Hematopoietic multipotent progenitor cell treated with erythropoietin and hydrocortisone succinate and interleukin-3 and kit ligand, for 15 days (in vitro differentiated cells): Measurements from ENCODE around the gene KDF1.
"Not testable (repeated sequence)": the region's sequence is repeated elsewhere in the genome, so short reads cannot be mapped to it uniquely, and the experiment has no call there.

Experiments used
- DNase-seq: peaks from one replicate; pipeline ENCODE4 v3.0.0-alpha.2; 2015; ENCODE audit warnings: low spot score

The KDF1 gene

DNA sequence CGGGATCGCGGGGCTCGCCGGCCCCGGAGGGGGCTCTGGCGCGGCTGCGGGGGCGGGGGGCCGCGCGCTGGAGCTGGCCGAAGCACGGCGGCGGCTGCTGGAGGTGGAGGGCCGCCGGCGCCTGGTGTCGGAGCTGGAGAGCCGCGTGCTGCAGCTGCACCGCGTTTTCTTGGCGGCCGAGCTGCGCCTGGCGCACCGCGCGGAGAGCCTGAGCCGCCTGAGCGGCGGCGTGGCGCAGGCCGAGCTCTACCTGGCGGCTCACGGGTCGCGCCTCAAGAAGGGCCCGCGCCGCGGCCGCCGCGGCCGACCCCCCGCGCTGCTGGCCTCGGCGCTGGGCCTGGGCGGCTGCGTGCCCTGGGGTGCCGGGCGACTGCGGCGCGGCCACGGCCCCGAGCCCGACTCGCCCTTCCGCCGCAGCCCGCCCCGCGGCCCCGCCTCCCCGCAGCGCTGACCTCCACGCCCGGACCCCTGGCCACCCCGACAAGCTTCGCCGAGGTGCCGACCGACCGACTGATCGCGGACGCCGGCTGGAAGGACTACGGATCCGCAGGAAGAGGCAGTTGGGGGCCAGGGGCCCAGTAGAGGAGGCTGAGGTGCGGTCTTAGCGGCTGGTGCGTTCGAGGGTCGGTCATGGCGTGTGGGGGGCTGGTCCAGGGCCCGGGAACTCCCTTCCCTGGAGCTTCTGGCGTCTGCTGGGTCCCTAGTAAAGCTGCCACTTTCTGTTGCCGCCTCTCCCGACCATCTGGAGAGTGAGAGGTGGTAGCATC lies 33.9 kb upstream of the KDF1 start:
- DNase-seq: no peak

DNA sequence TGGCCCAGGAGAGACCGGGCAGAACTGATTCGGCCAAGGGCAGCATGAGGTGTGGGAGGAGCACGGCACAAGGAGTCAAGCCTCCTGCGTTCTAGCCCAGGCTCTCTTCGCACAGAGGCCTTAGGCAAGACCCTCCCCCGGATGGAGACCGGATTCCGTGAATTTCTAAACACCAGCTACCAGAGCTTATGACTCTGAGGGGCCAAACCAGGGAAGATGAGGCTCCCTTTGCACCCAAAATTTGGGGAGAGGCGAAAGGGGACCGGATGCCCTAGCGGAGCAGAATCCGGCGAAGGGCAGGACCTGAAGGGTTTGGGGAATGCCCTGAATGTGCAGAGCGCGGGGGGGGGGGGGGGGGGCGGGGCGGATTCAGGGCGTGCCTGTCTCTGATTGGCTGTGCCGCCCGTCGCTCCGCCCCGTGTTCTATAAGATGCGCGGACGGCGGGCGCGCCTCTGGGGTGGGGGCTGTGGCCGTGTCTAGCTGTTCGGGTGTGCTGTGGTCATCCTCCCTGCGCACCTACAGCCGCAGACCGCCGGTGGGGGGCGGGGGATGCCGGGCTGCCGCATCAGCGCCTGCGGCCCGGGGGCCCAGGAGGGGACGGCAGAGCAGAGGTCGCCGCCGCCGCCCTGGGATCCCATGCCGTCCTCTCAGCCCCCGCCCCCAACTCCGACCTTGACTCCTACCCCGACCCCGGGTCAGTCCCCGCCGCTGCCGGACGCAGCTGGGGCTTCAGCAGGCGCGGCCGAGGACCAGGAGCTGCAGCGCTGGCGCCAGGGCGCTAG lies 33.2 kb upstream of the KDF1 start, which contains the start of gene TRNP1:
Gene TRNP1, plus strand, starts transcription at position 456 of the 783 bp plus-strand sequence. Its CDS starts 95 bp downstream, at position 551.
- peak; percentile 31 for DNase-seq

DNA sequence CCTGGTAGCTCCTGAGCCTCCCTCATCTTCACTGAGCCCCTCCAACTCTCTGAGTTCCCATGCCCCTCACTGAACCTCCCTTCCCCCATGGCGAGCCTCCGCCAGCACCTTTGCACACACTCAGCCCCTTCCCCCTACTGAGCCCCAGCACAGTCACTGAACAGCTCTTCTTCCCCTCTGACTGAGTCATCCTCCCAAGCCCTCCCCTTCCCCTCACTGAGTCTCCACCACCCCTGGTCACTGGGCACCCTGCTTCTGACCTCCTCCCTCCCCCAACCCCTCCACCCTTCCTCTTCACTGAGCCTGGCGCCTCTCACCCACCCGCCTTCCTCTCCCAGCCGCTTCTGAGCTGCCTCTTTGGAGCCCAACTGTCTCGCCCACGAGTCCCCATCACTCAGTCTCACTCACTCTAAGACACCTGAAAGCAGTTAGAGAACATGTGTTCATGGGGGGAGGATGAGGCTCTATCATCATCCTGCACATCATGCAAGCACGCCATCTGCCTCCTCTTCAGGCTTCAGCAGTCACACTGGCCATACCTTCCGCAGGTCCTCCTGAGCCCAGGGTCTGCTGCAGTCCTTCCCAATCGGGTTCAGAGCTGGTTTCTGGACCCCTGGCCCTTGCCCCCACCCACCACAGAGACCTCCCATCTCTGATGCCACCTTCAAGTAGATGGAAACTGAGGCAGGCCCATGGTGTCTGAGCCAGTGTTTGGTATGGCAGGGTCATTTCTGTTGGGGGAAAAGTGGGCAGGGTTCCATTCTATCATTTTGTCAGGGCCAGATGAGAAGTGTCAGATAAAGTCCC lies 31.2 kb upstream of the KDF1 start:
- no peak for DNase-seq

DNA sequence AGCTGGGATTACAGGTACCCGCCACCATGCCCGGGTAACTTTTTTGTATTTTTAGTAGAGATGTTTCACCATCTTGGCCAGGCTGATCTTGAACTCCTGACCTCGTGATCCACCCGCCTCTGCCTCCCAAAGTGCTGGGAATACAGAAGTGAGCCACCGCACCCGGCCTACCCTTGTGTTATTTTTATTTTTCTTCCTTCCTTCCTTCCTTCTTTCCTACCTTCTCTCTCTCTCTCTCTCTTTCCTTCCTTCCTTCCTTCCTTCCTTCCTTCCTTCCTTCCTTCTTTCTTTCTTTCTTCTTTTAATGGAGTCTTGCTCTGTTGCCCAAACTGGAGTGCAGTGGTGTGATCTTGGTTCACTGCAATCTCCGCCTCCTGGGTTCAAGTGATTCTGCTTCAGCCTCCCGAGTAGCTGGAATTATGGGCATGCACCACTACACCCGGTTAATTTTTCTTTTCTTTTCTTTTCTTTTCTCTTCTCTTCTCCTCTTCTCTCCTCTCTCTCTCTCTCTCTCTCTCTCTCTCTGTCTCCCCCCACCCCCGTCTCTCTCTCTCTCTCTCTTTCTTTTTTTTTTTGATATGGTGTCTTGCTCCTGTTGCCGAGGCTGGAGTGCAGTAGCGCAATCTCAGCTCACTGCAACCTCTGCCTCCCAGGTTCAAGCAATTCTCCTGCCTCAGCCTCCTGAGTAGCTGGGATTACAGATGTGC lies 29.3 kb upstream of the KDF1 start:
- DNase-seq: not testable (repeated sequence)

DNA sequence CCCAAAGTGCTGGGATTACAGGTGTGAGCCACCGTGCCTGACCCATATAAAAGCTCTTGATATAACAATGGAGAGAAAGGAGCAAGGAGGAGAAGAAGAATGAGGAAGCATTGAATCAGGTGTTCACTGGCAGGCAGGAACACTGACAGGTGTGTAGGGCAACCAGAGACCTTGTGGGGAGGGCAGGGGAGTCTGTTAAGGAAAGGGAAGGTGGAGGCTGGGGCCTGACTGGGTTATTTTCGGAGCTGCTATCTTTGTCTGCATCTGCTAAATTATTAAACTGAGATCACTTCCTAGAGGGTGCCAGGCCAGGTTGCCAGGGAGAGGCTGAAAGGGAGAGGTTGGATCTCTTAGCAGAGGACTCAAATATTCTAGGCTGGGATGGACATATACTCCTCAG lies 26.4 kb upstream of the KDF1 start:
- DNase-seq: no peak

DNA sequence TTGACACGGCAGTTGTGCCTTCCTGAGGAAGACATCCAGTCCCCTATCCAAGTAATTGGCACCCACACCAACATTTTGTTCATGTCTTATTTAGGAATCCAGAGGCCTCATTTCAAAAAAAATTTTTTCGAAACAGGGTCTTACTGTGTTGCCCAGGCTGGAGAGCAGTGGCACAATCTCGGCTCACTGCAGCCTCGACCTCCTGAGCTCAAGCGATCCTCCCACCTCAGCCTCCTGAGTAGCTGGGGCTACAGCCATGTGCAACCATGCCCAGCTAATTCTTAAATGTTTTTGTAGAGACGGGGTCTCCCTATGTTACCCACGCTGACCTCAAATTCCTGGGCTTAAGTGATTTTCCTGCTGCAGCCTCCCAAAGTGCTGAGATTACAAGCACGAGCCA lies 24.0 kb upstream of the KDF1 start:
- no peak for DNase-seq

DNA sequence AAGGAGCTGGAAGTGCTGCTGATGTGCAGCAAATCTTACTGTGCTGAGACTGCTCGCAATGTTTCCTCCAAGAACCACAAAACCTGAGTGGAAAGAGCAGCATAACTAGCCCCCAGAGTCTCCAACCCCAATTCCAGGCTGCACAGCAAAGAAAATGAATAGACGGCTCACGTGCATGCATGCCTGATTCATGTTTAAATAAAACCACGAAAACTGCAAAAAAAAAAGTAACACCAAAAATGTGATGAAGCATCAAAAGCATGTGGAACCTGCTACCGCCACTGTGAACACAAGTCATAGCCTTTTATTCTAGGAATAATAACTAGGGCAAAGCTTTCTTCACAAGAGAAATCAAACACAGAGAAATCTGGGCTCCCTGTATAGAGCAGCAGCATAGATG lies 23.6 kb upstream of the KDF1 start:
- no peak for DNase-seq

DNA sequence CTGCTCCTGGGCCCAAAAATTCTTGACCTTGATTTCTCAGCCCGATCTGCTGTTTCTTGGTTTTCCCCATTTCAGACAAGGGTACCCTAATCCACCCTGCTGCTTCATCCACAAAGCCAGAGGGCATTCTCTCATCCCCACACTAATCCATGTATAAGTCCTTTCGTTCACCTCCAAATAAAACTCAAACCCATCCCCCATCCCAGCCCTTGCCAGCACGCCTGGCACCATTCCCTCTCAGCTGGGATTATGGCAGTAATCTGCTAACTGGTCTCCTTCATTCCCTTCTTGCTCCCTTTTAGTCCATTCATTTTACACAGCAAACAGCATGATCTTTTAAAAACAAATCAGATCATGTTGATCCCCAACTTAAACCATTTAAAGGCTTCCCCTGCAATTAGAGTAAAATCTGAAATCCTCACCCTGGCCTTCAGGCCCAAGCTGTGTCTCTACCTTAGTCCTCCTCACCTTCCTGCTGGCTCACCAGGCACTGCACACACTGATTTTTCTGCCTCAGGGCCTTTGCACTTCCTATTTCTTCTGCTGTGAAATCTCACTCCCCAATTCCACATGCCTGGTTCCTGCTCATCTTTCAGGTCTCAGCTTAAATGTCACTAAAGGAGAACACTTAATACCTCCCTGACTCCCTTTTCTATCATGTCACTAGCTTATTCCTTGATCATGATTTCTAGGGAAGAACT lies 21.0 kb upstream of the KDF1 start:
- DNase-seq: no peak

DNA sequence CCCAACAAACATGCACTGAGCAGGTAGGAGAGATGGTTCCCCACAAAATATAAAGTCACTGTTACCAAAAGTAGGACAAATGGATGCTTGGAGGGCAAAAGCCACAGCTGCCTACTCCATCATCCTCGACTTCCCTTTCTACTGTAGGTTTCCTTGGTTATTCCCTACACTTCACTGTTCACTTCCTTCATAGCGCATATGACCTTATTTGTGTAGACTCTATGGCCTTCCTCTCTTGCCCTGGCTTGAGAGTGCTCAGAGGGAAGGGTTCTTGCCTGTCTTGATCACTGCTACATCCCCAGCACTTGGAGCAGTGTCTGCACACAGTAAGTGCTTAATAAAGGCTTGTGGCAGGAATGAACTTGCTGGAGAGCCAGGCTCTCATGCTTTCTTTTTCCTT lies 18.6 kb upstream of the KDF1 start:
- DNase-seq: no peak

DNA sequence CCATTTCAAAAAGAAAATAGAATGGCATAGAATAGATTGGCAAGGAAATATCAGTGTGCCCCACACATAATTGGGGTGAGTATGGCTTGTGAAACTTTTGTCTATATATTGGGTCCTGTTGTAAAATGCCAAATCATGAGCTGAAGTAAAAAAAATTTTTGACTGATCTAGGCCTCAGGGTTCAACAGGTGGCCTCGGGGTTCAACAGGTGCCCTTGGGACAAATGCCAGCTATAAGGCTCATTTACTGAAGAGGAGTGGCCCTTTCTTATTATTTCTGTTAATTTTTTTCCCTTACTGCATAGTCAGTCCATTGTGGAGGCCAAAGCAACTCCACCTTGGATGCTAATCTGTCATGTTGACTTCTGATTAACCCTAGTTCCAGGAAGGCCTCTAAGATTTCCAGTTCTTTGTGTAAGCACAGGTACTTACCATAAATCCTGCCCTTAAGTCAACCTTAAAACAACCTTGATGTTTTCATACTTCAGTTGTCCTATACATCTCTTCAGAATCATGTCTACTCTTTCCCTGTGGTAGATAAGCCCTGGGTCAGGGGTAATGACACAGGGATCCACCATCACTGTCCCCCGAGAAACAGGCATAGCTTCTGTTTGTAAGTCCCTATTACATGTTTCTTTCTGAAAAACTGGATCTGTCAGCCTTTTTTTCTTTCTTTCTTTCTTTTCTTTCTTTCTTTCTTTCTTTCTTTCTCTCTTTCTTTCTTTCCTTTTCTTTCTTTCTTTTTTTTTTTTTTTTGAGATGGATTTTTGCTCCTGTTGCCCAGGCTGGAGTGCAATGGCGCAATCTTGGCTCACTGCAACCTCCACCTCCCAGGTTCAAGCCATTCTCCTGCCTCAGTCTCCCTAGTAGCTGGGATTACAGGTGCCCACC lies 16.6 kb upstream of the KDF1 start:
- no peak for DNase-seq

DNA sequence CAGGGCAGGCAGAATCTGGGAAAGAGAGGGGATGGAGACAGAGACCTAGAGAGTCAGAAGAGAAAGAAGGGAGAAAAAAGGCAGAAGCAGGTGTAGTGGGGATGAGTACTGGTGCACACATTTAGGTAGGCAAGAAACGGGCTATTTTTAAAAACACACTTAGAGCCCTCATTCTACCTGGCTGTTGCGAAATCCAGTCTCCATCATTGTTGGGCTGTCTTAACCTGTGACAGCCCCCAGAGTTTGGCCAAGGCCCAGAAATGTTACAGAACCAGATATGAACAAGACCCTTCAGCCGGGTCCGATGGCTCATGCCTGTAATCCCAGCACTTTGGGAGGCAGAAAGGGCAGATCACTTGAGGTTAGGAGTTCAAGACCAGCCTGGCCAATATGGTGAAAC lies 12.6 kb upstream of the KDF1 start:
- DNase-seq: no peak

DNA sequence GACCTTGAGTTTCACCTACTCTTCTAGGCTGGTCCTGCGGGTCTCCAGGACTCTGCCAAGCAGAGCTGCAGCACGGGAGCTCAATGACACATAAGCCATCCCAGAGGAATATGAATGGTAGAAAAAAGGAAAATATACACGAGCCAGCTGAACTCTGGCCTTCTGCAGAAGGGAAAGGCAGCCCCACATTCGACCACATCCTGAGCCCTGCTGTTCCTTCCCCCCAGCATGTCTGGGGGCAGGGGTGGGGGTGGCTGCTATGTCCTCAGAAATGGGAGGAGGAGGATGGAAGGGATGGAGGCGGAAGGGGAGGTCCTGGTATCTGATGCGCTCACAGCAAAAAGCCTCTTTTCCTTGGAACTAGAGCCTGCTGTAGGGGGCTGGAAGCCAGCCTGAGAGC lies 12.1 kb upstream of the KDF1 start:
- DNase-seq: no peak

DNA sequence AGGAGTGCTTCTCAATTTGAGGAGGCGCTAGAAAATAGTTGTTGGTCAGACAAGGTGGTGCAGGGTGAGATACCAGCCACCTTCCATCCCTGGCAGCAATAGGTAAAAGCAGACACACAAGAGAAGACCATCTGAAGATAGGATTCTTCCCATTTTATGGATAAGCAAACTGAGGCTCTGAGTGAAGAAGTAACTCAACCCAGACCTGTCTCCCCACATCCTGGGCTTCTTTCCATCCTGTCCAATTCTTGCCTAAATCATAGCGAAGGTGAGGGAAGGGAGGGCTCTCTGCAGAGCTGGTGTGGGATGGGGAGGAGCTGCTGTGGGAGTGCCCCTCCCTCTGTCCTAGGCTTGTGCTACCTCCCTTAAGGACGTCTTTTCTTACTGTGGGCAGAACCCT lies 11.3 kb upstream of the KDF1 start:
- DNase-seq: no peak

DNA sequence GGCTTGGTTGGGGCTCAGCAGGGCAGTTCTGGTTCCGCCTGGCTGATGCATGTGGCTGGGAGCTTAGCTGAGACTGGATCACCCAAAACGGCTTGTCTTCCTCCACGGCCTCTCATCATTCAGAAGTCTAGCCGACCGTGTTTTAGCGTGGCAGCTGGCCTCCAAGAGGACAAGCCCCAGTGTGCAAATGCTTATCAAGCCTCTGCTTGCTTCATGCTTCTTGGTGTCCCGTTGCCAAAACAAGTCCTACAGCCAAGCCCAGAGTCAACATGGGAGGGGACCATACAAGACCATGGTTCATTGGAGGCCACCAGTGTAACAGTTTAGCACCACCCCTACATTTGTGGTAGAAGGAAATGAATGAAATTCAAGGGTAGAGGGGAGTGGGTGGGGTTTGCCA lies 10.5 kb upstream of the KDF1 start:
- DNase-seq: no peak

DNA sequence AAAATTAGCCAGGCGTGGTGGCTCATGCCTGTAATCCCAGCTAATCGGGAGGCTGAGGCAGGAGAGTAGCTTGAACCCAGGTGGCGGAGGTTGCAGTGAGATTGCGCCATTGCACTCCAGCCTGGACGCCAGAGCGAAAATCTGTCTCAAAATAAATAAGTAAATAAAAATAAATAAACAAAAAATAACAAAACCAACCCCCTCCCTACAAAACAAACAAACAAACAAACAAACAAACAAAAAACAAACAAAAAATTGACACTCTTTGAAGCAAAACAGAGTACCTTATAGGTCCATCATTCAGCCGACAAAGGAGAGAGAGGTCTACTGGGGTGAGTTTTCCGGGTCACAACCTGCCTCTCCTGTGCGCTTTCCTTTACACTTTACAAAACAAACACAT lies 5.4 kb upstream of the KDF1 start:
- no peak for DNase-seq

DNA sequence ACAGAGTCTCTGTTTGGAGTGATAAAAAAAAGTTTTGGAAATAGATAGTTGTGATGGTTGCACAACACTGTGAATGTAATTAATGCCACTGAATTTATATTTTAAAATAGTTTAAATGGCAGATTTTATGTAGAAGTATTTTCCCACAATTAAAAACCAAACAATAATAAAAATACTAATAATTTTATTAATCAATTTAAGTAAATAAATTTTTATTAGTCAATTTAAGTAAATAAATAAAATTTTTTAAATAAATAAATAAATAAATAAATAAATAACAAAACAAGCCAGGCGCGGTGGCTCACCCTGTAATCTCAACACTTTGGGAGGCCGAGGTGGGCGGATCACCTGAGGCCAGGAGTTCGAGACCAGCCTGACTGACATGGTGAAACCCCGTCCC lies 4.9 kb upstream of the KDF1 start:
- DNase-seq: no peak

DNA sequence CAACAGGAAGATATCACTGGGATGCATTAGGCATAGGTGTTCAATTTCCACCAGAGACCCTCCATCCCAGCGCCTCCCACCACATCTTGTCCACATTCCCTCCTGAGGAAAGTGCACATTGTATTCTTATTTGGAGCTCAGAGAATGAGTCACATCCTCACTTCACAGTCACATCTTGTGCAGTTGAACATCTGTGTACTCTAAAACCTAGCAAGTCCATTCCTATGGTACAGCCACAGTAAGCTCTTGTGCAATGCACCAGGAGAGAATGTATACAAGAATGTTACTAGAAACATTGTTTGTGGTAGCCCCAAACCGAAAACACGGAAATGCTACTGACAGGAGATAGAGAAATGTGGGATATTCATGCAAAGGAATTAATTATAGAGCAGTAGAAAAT lies 1.6 kb upstream of the KDF1 start:
- no peak for DNase-seq

DNA sequence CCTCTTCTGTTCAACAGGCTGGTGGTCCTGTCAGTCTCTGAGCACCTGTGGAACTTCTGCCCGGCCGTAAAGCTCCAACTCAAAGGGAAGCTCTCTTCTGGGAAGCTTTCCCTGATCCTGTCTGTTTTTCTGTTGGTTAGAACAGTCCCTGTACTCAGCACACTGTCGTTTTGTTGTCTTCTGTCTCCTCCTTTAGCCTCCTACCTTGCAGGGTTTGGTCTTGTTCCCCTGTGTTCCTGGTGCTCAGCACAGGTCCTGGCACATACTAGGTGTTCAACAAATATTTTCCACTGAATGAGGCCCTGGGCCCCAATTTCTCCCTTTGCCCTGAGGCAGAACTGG lies 328 bp upstream of the KDF1 start:
- no peak for DNase-seq

DNA sequence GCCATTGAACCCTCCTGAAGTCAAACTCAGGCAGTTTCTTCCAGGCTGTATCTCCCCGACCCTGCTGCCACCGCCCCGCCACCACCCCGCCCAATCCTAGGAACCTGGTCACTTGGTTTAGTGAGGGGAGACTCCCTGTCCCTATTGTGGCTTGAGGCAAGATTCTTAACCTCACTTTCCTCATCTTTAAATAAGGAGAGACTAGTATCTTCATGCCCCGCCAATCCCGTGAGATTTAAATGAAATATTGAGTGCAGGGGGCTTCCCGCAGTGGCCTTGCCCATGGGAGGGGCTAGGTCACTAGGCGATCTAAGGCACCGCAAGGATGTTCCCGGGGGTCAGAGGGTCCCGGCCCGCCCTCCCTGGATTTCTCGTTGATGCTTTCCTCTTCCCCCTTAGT lies 998 bp downstream of the KDF1 start:
- no peak for DNase-seq

DNA sequence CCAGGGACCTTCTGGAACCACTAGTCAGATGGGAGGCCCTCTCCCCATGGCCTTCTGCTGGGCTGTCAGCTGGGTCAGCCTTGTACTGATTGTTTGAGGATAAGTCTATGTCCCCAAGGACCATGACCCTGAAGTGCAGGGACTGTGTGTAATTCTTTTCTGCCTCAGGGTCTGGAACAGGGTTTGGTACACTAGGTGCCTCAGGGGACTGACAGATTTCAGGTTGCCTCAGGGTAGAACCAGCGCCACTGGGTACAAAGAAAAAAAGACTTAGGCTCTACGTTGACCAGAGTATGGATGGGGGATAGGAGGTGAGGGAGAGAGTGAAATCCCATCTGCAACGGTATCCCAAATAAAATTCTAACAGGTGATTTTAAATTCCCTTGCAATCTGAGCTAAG lies 3.0 kb downstream of the KDF1 start:
- no peak for DNase-seq

DNA sequence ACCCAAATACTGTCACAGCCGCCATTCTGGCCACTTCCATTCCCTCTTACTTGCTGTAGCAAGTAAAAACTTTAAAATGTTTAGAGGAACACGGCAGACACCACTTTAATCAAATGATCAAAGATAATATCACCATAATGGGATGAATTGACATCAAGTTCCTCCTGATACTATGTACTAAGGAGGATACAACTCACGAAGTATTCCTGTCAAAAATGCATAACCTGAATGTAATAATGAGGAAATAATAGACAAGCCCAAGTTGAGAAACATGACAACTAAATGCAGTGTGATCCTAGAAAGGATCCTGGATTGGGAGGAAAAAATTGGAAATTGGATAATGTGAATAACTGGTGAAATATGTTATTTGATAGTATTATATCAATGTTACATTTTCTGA lies 3.9 kb downstream of the KDF1 start:
- no peak for DNase-seq
